A549 (cell line): Measurements from ENCODE around the gene RGL4. TPM values are rescaled to one million over a fixed set of nuclear protein-coding genes. Genes with fewer than 3 reads are reported as not detected.

ENCODE experiments used
- ATAC-seq, 2 experiments: fragments of 200-7000 bp in 1 of 2; fragments of >200 bp in 1 of 2; cut with Nextera tagmentation in 1 of 2; cut with Tn5 transposase in 1 of 2; 3 replicates each; pipeline versions ENCODE4 v1.8.0 to v1.9.1; 2018 to 2020; ENCODE audit warnings: mild to moderate bottlenecking in 1 of 2, moderate library complexity in 1 of 2
- CTCF ChIA-PET: fragments of 300-600 bp; sonication (Branson Sonifier 250); formaldehyde crosslinking; extraction: SDS; loops from one replicate; lab custom pipeline; 2021; ENCODE audit warnings: antibody characterized with exemption, inconsistent platforms; lab: Yijun Ruan, JAX
- POLR2A ChIA-PET: fragments of 350-600 bp; formaldehyde crosslinking; extraction: SDS; loops from one replicate; lab custom pipeline; 2021; ENCODE audit warnings: antibody characterized with exemption, inconsistent platforms; lab: Yijun Ruan, JAX
- DNase-seq, 2 experiments: peaks; one replicate each; pipeline versions ENCODE4 v3.0.0 to v3.0.0-alpha.2; 2011 to 2016; ENCODE audit warnings: low read depth in 1 of 2, low spot score in 1 of 2
- FAIRE-seq: peaks from 2 replicates; lab custom pipeline; 2011; peaks lifted over from hg19 to GRCh38; lab: Jason Lieb, UNC
- H3K27ac ChIP-seq, 2 experiments: fragments of >200 bp; sonication (Bioruptor Twin); formaldehyde crosslinking; 3 replicates each; pipeline ENCODE4 v1.5.1; 2016 to 2017
- H3K4me1 ChIP-seq: fragments of >200 bp; sonication (Bioruptor Twin); formaldehyde crosslinking; 3 replicates; pipeline ENCODE4 v1.6.1; 2016
- H3K4me2 ChIP-seq: fragments of >200 bp; sonication (Bioruptor Twin); formaldehyde crosslinking; 3 replicates; pipeline ENCODE4 v1.6.1; 2016
- H3K4me3 ChIP-seq: fragments of >200 bp; sonication (Bioruptor Twin); formaldehyde crosslinking; 3 replicates; pipeline ENCODE4 v1.5.1; 2016
- H3K9me3 ChIP-seq: fragments of >200 bp; sonication (Bioruptor Twin); formaldehyde crosslinking; 3 replicates; pipeline ENCODE4 v1.6.1; 2016
- ATOH8 ChIP-seq: fragments of 250-450 bp; sonication (Bioruptor Pico); IDR thresholded peaks from 2 replicates; pipeline ENCODE4 v1.5.0; 2020; ENCODE audit warnings: low read depth, mild to moderate bottlenecking, moderate library complexity
- BCL3 ChIP-seq: fragments of >200 bp; sonication (Bioruptor Twin); formaldehyde crosslinking; IDR thresholded peaks from 3 replicates; pipeline ENCODE4 v1.6.1; 2016
- BHLHE40 ChIP-seq: IDR thresholded peaks from 2 replicates; pipeline ENCODE4 v1.6.1; 2012; ENCODE audit warnings: low read depth, low read length, inconsistent platforms
- CBX8 ChIP-seq: fragments of 200-600 bp; sonication (generic); IDR thresholded peaks from 2 replicates; pipeline ENCODE4 v1.6.1; 2016
- CHD2 ChIP-seq: fragments of 150-350 bp; IDR thresholded peaks from 2 replicates; pipeline ENCODE4 v1.6.1; 2014; ENCODE audit warnings: low read length; ENCODE audit not compliant: partially characterized antibody
- EP300 ChIP-seq, 2 experiments: fragments of >200 bp; sonication (Bioruptor Twin); formaldehyde crosslinking; IDR thresholded peaks; 2 replicates in 1 of 2; 3 replicates in 1 of 2; pipeline ENCODE4 v1.6.1; 2016 to 2017
- ESRRA ChIP-seq: fragments of 150-350 bp; IDR thresholded peaks from 2 replicates; pipeline ENCODE4 v1.6.1; 2014; ENCODE audit warnings: mild to moderate bottlenecking, low read length, borderline replicate concordance
- FOXS1 ChIP-seq: fragments of 250-450 bp; sonication (Bioruptor Pico); IDR thresholded peaks from 2 replicates; pipeline ENCODE4 v1.5.0; 2020; ENCODE audit warnings: mild to moderate bottlenecking, moderate library complexity
- HDAC2 ChIP-seq: fragments of 200-600 bp; sonication (generic); IDR thresholded peaks from 2 replicates; pipeline ENCODE4 v1.6.1; 2016
- HOXA7 ChIP-seq: fragments of 250-450 bp; sonication (Bioruptor Pico); IDR thresholded peaks from 2 replicates; pipeline ENCODE4 v1.5.0; 2020; ENCODE audit warnings: mild to moderate bottlenecking, moderate library complexity
- HOXB13 ChIP-seq: fragments of 250-450 bp; sonication (Bioruptor Pico); IDR thresholded peaks from 2 replicates; pipeline ENCODE4 v1.5.0; 2020; ENCODE audit warnings: low read depth, mild to moderate bottlenecking, moderate library complexity
- JUNB ChIP-seq: fragments of >200 bp; sonication (Bioruptor Twin); formaldehyde crosslinking; IDR thresholded peaks from 2 replicates; pipeline ENCODE4 v1.6.1; 2016
- KDM5A ChIP-seq: fragments of 200-600 bp; sonication (generic); IDR thresholded peaks from 2 replicates; pipeline ENCODE4 v1.6.1; 2016; ENCODE audit warnings: antibody characterized with exemption, mild to moderate bottlenecking
- NFE2L2 ChIP-seq: fragments of 150-350 bp; conservative IDR thresholded peaks from 2 replicates; pipeline ENCODE4 v1.6.1; 2014; ENCODE audit warnings: low read length
- PBX3 ChIP-seq: IDR thresholded peaks from 2 replicates; pipeline ENCODE4 v1.6.1; 2012
- PHF8 ChIP-seq: fragments of 200-600 bp; sonication (generic); IDR thresholded peaks from 2 replicates; pipeline ENCODE4 v1.6.1; 2016; ENCODE audit warnings: low read depth, mild to moderate bottlenecking, antibody characterized with exemption, moderate library complexity, borderline replicate concordance
- RCOR1 ChIP-seq: fragments of 150-350 bp; IDR thresholded peaks from 2 replicates; pipeline ENCODE4 v1.6.1; 2014; ENCODE audit warnings: antibody characterized with exemption, low read length, low read depth
- RFX5 ChIP-seq: fragments of 450-650 bp; IDR thresholded peaks from 2 replicates; pipeline ENCODE4 v1.7.1; 2014; ENCODE audit warnings: antibody characterized with exemption, mild to moderate bottlenecking, moderate library complexity
- SMC3 ChIP-seq: fragments of >200 bp; sonication (Bioruptor Twin); formaldehyde crosslinking; IDR thresholded peaks from 3 replicates; pipeline ENCODE4 v1.6.1; 2018; ENCODE audit warnings: inconsistent platforms
- SREBF2 ChIP-seq: fragments of 450-650 bp; IDR thresholded peaks from 2 replicates; pipeline ENCODE4 v1.6.1; 2014; ENCODE audit warnings: mild to moderate bottlenecking, moderate library complexity
- TFCP2L1 ChIP-seq: fragments of 250-450 bp; sonication (Bioruptor Pico); IDR thresholded peaks from 2 replicates; pipeline ENCODE4 v1.5.0; 2021; ENCODE audit warnings: mild to moderate bottlenecking
- TP53 ChIP-seq: fragments of 250-450 bp; sonication (Bioruptor Pico); IDR thresholded peaks from 2 replicates; pipeline ENCODE4 v1.5.0; 2021; ENCODE audit warnings: mild to moderate bottlenecking, moderate library complexity
- ZC3H11A ChIP-seq: fragments of 450-650 bp; IDR thresholded peaks from 2 replicates; pipeline ENCODE4 v1.6.1; 2014; ENCODE audit warnings: antibody characterized with exemption, mild to moderate bottlenecking
- ZFP36 ChIP-seq: fragments of 450-650 bp; IDR thresholded peaks from 2 replicates; pipeline ENCODE4 v1.6.1; 2014; ENCODE audit warnings: borderline replicate concordance; ENCODE audit not compliant: partially characterized antibody
- ZNF302 ChIP-seq: fragments of 250-450 bp; sonication (Bioruptor Pico); IDR thresholded peaks from 2 replicates; pipeline ENCODE4 v1.9.0; 2021; ENCODE audit warnings: inconsistent platforms, mild to moderate bottlenecking, moderate library complexity
- ZSCAN20 ChIP-seq: fragments of 250-450 bp; sonication (Bioruptor Pico); IDR thresholded peaks from 2 replicates; pipeline ENCODE4 v1.8.0; 2022; ENCODE audit warnings: mild to moderate bottlenecking, moderate library complexity
- whole genome bisulfite sequencing: methylation state at CpG from one replicate; pipeline ENCODE4 v1.1.6; 2017; ENCODE audit errors: missing lambda C conversion rate; 5-methylcytosine and 5-hydroxymethylcytosine counted together
- polyA plus RNA-seq, 4 experiments: library from polyadenylated mRNA; depleted of rRNA in 3 of 4; stranded (reverse); fragments of >200 nt; fragmentation: RNase III in 1 of 4; extraction: RNeasy Plus Mini Kit Qiagen cat#74134 plus additional on column Dnase treatment in 1 of 4; gene quantifications; 2 replicates in 3 of 4; 3 replicates in 1 of 4; pipeline ENCODE4 v1.2.3, GENCODE V29; 2011 to 2017
- TF ChIP-seq, protein P1 (sequence below): fragments of 450-650 bp; IDR thresholded peaks from 2 replicates; pipeline ENCODE4 v1.6.1; 2014; ENCODE audit warnings: antibody characterized with exemption

Gene RGL4
- polyA plus RNA-seq, 2 of the 4 experiments (the other 2 are of a cell fraction) = not detected

DNA sequence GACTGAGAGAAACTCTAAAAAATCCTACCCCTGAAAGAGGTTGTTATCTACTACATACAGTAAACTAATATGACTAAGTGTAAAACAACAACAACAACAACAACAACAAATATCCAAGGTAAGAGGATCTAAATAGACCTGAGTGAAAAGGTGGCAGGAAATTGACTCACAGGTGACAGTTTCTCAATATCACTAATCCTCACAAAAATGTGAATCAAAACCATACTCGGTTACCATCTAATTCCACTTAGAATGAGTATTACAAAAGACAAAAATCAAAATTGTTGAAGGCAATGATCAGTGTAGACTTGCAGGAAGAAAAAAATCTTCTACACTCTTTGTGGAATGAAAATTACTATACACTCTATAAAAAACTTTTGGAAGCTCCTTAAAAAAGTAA is 17.5 kb downstream of the RGL4 start:
- H3K9me3 ChIP-seq = no peaks in the 10 kb centered on the region
- ATAC-seq (no peak), FAIRE-seq (no peak), DNase-seq (no peak)
- ChIA-PET POLR2A (no interaction called here), CTCF (no interaction called here)
- no peak overlapping the region for H3K4me3 ChIP-seq
- H3K4me2 ChIP-seq = no peak overlapping the region
- H3K27ac ChIP-seq = no peak overlapping the region
- no peaks in the 10 kb centered on the region for H3K4me1 ChIP-seq
- TF ChIP-seq JUNB (no peak), CHD2 (no peak), TFCP2L1 (CRISPR knock-in tag) (no peak)
- TF ChIP-seq, protein P1, sequence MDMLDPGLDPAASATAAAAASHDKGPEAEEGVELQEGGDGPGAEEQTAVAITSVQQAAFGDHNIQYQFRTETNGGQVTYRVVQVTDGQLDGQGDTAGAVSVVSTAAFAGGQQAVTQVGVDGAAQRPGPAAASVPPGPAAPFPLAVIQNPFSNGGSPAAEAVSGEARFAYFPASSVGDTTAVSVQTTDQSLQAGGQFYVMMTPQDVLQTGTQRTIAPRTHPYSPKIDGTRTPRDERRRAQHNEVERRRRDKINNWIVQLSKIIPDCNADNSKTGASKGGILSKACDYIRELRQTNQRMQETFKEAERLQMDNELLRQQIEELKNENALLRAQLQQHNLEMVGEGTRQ = no peak
- WGBS = 83% methylated on average over 1 of the region's 1 CpG

GRCh38 chr22:23709107-23709506 is 18.3 kb downstream of the RGL4 start:
- no peak for FAIRE-seq
- H3K4me3 ChIP-seq = no peak overlapping the region
- ChIA-PET POLR2A (no interaction called here), CTCF (no interaction called here)
- no peak overlapping the region for H3K4me2 ChIP-seq
- no peak for ATAC-seq
- H3K27ac ChIP-seq = no peak overlapping the region
- DNase-seq = no peak
- WGBS = 94% methylated on average over 2 of the region's 2 CpGs
- no peaks in the 10 kb centered on the region for H3K4me1 ChIP-seq
- TF ChIP-seq PHF8 (no peak), ATOH8 (no peak), ZFP36 (no peak), TP53 (no peak), PBX3 (no peak), SREBF2 (no peak)
- H3K9me3 ChIP-seq = no peaks in the 10 kb centered on the region

DNA sequence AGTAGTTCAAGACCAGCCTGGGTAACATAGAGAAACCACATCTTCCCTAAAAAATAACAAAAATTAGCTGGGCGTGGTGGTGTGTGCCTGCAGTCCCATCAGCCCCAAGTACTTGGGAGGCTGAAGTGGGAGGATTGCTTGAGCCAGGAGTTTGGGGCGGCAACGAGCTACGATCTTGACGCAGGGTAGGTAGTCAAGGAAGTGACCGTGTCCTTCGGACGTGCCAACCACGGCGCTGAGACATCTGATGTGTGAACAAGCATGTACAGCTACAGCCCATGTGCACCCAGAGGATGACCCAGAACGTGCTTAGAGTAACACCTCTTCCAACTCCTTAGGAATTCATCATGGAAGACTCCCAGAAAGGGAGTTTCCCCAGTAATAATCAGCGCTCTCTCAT is 21.4 kb downstream of the RGL4 start:
- Histone ChIP-seq H3K9me3 (no peaks in the 10 kb centered on the region), H3K27ac (no peak overlapping the region), H3K4me2 (no peak overlapping the region), H3K4me3 (no peak overlapping the region), H3K4me1 (no peaks in the 10 kb centered on the region)
- ChIA-PET CTCF (interaction anchor here (1.5 kb wide), 1 partner anchor 138 kb away, joined by 4 read pairs; no protein-coding TSS in a partner anchor), POLR2A (no interaction called here)
- DNase-seq (no peak), FAIRE-seq (no peak), ATAC-seq (no peak)
- 94% methylated on average over 11 of the region's 12 CpGs for WGBS
- TF ChIP-seq BHLHE40 = no peak
- no peak for TF ChIP-seq HDAC2
- no peak for TF ChIP-seq TP53
- TF ChIP-seq HOXB13 (CRISPR knock-in tag) = no peak
- TF ChIP-seq ESRRA = no peak
- TF ChIP-seq RFX5 = no peak

DNA sequence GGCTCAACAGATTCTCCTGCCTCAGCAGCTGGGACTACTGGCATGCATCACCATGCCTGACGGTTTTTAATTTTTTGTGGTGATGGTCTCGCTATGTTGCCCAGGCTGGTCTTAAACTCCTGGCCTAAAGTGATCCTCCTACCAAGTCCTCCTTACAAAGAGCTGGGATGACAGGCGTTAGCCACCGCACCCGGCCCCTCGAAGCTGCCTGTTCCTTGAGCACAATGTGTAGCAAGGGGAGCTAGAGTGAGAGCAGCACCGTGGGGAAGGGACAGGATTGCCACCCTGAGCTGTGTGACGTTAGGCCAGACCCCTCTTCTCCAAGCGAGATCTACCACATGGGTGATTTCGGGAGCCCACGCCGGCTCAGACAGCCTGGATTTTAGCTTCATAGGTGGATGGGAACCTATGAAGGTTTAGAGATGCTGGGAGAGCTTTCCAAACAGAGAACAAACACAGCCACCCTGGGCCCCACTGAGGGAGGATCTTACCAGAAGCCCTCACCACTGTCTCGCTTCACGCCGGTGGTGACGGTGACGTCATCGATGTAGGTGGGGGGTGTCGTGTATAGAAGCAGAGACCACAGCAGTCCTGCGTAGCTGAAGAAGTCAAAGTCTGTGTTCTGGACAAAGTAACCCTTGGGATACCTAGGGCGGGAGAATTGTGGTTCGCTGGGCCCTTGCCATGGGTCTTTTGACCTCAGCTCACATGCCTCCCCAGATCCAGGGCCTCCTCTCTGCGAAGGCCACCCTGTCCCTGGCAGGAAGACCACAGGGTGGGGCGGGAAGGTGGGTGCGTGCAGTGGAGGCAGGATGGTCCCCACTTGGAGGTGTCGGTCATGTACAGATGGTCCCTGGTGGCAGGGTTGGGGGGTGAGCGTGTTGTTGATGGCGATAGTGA is 23.1 kb downstream of the RGL4 start:
- ATAC-seq (no peak), FAIRE-seq (no peak), DNase-seq (no peak)
- Histone ChIP-seq H3K4me3 (no peak overlapping the region), H3K4me2 (no peak overlapping the region), H3K27ac (no peak overlapping the region), H3K9me3 (no peaks in the 10 kb centered on the region), H3K4me1 (no peaks in the 10 kb centered on the region; the same call in 2 of the 3 replicates)
- no peak for TF ChIP-seq HOXA7 (CRISPR knock-in tag)
- no peak for TF ChIP-seq ZFP36
- no peak for TF ChIP-seq PHF8
- no peak for TF ChIP-seq BCL3
- no peak for TF ChIP-seq JUNB
- no peak for TF ChIP-seq ZSCAN20
- no peak for TF ChIP-seq RCOR1
- TF ChIP-seq CBX8 = no peak
- TF ChIP-seq ZNF302 (CRISPR knock-in tag) = no peak
- TF ChIP-seq FOXS1 (CRISPR knock-in tag) = no peak
- no peak for TF ChIP-seq KDM5A
- no peak for TF ChIP-seq EP300 (IDR thresholded peaks at IDR 0.05)
- TF ChIP-seq NFE2L2 = no peak
- TF ChIP-seq SMC3 = no peak
- no peak for TF ChIP-seq ZC3H11A
- ChIA-PET CTCF (interaction anchor here (0.6 kb wide), 1 partner anchor 1839 kb away, joined by 3 read pairs; no protein-coding TSS in a partner anchor), POLR2A (no interaction called here)
- WGBS = 95% methylated on average over 20 of the region's 28 CpGs
